CMK (cell line): Measurements from ENCODE around the gene ISOC2.
"Not testable (repeated sequence)": the region's sequence is repeated elsewhere in the genome, so short reads cannot be mapped to it uniquely, and the experiment has no call there.

ENCODE experiments used
- DNase-seq: peaks from one replicate; pipeline ENCODE4 v3.0.0-alpha.2; 2010; ENCODE audit warnings: low read depth

The ISOC2 gene

DNA sequence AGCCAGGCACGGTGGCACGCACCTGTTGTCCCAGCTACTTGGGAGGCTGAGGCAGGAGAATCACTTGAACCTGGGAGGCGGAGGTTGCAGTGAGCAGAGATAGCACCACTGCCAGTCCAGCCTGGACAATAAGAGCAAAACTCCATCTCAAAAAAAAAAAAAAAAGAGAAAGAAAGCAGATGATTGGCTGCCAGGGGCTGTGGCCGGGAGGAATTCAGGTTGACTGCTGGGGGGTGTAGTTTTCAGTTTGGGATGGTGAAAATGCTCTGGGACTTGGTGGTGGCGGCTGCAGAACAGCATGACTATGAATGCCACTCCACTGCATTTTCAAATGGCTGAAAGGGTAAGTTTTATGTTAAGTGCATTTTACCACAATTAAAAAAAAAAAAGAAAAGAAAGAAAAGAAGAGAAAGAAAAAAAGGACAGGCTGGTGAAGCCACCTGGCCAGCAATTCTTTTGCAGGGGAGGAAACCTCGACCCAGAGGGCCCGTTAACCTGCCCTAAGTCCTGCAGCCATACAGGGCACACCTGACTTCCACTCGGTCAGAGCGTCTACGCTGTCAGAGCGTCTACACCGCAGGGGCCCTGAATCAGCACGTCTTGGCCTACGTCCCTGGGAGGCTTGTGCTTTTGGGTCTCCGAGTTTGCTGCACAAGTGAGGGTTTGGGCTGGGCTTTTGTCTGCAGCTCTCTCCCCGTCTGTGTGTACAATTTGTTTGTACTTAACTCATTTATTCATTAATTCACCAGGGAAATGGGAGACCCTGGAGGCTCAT, 3.6 kb downstream of the ISOC2 start:
- no peak for DNase-seq

DNA sequence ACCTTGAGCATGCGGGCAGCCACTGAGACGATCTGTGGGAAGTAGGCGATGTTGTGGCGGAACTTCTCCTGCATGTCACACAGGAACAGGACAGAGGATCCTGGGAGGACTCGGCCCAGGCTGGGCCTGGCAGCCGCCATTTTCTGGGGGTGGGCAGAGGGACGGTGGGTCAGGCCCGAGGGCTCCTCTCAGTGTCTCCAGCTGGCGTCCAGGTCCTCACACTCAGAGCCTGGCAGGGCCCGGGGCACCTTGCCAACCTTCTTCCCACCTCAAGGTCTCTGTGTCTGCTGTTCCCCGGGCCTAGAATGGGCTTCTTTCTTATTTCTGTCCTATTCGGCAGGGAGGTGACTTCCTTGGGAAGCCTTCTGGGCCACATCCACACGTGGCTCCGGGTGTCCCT, 5.1 kb downstream of the ISOC2 start:
- DNase-seq: no peak

DNA sequence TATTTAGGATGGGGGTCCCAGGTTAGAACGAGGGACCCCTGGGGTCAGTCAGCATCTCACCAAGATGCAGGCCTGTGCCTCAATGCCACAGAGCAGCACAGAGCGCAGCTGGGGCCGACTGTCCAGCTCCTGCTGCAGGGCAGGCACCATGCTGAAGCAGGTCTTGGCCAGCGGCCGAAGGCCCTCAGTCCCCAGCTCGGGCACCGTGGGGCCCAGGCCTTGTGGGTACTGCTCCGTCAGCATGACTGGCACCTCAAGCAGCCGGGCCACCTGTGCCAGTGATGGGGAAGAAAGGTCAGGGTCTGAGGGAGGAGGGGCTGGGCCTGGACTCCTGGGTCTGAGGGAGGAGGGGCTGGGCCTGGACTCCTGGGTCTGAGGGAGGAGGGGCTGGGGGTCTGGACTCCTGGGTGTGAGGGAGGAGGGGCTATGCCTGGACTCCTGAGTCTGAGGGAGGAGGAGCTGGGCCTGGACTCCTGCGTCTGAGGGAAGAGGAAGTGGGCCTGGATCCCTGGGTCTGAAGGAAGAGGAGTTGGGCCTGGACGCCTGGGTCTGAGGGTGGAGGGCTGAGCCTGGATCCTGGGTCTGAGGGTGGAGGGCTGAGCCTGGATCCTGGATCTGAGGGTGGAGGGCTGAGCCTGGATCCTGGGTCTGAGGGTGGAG, 5.7 kb downstream of the ISOC2 start:
- no peak for DNase-seq

DNA sequence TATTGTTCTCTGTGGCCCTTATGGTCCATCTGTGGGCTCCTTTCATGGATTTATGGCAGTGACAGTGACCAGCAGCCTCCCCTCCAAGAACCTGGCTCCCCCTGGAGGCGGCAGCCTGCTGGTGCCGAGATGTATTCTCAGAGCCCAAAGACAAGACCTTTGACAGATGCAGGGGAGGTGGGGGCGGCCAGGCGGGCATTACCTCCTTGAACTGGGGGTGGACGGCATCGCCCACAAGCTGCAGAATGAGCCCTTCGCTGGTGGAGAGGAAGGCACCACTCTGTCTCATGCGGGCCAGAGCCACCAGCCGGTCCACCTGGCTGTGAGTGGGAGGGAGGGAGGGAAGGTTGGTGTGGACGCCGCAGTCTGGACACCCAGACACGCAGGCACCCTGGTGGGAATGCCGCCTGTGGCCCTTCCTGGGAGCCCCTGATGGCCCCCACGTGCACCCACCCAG, 6.6 kb downstream of the ISOC2 start:
- DNase-seq: no peak

DNA sequence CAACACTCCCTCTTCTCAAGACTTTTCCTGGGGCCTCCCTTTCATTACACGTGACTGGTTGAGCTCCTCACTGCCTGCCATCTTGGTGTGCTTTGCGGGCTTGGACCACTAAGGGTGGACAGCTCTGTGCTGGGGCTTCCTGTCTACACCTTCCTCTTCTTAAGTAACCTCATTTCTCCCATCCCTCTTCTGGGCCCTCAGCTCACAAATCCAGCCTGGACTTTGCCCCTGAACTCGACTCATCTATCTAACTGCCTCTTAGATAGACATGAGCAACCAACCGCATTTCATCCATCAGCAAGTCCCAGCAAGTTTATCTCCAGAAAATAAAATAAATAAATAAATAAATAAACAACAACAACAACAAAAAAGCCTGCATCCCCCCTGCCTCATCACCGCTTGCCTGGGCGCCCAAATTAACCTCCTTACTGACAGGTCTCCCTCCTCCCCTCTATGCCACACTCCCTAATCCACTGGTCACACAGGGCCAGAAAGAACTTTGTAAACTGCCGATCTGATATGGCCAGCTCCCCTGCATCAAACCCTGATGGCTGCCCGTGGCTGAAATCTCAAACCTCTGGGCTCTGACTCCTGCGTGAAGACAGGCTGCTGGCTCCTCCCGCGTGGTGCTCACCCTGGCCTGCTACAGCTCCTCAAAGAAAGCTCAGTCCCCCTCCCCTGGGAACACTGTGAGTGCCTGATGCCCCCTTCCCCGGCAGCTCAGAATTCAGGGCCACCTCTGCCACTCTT, 7.8 kb downstream of the ISOC2 start:
- no peak for DNase-seq

DNA sequence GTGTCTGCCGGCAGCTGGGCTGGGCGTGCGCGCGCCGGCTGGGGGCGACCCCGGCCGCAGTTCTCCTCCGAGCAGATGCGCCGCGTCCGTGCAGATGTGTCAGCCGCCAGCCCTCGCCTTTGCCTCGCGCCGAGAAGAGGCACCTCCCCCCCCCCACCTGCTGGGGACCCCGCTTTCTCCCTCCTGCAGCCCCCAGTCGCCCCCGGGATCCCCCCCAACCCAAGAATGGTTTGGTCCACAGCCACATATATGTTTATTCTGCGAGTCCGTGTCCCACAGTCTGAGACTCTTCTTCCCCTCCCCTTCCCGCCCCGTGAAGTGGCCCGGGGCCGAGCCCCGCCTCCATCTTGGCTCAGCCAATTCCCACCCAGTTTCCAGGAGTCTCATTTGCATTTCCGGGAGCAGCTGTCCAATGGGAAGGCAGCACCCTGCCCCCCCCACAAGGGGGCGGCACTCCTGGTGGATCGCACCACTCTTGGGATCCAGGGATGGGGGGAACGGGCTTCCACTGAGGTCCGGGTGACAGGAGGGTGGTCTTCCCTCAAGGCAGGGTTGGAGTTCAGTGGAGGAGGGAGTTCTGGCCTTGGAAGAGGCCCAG, 8.6 kb downstream of the ISOC2 start:
- no peak for DNase-seq

DNA sequence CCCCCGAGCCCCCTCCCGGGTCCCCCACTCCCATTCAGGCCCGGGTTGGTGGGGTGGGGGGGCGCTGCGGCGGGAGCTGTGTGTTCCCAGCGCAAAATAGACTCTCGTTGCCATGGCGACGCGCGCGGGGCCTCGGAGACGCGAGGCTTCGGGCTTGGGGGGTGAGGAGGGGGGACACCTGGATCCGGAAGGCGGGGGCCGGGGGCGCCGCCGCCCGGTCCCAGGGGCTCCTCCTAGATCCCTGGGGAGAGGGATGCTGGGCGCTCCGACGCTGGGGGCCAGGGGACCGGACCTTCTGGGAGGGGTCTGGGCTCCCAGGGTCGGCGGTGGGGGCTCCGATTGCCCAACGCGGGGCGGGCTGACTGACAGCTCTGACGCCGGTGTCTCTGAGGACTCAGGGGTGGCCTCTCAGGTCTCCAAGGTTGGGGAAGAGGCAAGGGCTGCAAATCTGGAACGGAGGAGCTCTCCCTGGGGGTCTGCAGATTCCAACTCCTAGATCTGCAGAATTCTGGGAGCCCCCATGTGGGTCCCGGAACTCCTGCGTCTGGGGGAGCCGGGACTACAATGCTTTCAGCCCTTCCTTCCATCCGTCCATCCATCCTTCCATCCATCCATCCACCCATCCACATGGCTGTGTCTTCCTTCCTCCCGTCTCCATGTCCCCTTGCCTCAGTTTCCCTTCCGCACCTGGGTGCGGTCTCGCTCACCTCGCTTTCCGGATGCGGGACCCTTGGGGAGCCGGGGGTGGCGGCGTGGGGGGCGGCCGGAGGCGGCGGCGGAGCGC, 9.3 kb downstream of the ISOC2 start:
- no peak for DNase-seq

DNA sequence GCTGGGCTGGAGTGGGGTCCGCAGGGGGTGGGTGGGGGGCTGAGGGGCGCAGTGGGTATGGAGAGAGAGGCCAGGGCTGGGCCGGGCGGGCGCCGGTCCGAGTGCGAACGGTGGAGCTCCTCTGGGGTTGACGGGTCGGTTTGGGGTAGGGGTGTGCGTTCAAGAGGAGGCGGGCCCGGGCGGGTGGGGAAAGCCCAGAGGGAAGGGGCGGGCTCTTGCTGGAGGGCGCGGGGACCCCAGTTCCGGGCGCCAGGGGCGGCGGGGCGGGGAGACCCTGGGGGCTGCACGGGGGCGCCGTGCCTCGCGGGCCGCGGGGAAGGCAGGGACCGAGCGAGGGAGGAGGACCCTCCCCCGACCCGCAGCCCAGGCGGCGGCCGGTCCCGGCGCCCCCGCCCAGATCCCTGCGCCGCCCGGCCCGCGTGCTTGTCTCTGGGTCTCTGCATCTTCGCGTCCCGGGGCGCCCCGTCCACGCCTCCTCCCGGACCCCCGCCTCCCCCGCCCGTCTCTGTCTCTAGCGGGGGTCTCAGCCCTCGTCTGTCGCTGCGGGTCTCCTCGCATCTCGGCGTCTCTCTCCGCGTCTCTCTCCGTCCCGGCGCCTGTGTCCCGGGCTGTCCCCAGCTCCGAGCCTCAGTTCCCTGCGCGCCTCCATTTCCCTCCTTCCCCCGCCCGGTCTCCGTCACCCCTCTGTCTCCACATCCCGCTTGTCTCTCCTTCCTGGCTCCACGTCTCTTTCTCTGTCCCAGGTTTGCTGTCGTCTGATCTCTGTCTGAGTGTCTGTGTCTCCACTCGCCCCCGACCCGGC, 10.1 kb downstream of the ISOC2 start:
- DNase-seq: no peak

DNA sequence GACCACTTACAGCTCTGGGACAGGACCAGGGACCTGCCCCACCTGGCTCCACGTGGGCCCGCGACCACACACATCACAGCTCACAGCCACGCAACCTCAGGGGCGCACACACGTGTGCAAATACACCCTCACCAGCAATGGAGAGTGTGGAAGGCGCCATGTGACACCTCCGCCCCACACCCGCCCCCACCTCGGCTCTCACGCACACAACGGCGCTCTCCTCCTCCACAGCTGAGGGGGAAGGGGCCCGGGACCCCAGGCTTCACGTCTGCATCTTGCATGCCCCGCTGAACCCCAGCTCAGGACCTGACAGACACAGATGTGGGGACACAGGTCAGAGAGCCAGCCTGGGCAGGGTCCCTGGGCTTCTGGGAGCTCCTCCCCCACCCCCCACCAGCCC, 12.0 kb downstream of the ISOC2 start:
- DNase-seq: no peak

DNA sequence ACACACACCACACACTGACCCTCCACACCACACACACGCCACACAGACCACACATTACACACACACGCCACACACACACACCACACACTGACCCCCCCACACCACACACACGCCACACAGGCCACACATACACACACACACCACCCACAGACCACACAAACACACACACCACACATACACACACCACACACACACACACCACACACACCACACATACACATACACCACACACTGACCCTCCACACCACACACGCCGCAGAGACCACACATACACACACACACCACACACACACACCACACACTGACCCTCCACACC, 13.3 kb downstream of the ISOC2 start:
- not testable (repeated sequence) for DNase-seq

DNA sequence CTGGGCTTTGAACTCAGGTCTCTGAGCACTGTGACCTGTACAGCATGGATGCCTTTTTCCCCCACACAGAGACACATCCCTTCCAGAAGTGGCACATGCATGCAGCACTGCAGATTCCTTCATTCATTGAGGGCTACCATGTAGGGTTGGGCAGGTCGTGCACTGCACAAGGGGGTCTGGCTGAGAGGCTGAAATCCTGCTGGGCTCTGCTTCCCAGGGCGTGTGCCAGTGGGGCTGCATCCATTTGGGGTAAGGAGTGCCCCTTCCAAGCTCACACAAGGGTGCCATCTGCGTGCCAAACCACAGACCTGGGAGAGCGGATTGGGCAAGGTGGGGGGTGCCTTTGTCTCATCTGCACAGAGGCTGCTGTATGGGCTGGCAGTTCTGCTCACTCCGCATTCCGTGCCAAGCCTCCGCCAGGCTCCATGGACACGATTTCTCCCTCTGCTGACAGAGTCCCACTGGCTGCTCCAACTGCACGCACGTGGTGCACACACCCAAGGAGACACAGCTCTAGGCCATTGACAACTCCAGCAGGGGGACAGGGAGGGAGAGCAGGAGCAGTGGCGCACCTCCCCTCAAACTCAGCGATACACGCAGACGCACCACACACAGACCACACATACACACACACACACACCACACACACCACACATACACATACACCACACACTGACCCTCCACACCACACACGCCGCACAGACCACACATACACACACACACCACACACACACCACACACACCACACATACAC, 13.8 kb downstream of the ISOC2 start:
- no peak for DNase-seq

DNA sequence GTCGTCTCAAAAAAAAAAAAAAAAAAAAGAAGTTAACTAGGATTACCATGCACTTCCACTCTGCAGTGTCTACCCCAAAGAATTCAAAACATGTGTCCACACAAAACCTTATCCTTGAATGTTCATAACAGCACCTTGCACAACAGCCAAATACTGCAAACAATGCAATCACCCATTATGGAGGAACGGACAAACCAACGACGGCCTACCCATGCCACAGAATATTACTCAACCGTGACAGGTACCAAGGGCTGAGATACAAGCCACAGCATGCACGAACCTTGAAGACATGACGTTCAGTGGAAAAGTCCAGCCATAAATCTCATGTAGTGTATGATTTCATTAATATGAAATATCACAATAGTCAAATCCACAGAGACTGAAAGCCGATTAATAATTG, 15.4 kb downstream of the ISOC2 start:
- no peak for DNase-seq

DNA sequence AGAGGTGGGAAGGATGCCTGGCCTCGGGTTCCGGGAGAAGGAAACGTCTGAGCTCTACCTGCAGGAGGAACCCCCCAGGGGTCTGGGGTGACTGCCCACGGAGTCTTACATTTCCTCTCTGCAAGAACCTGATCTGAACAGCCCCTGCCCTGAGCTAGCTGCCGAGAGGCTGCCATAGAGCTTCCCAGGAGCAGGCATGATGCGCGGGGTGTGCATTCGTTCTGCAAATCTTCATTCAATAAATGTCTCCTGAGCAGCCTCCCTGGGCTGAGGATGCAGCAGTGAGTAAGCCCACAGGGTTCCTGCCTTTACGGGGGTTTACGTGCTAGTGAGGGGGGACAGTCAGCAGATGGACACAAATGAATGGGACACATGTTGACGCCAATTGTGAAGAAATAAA, 16.8 kb downstream of the ISOC2 start:
- DNase-seq: no peak

DNA sequence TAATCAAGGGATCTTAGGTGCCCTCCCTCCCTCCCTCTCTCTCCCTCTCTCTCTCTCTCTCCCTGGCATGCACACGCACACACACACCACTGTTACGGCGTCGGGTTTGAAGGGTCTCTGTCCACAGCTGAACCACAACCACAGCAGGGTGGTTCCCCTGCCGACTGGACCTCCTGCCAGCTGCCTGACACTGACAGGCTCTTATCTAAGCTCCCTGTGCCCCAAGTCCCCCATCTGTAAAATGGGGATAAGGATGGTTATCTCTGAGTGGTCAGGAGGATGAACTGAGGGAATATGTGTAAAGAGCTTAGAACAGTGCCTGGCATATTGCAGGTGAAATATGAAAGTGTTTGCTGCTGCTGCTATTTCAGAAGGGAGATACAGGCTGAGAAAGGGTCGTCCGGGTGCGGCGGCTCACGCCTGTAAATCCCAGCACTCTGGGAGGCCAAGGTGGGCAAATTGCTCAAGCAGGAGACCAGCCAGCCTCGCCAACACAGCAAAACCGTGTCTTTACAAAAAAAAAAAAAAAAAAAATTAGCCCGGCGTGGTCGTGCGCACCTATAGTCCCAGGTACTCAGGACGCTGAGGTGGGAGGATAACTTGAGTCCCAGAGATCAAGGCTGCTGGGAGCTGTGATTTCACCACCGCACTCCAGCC, 17.5 kb downstream of the ISOC2 start:
- peak; percentile 78 for DNase-seq

DNA sequence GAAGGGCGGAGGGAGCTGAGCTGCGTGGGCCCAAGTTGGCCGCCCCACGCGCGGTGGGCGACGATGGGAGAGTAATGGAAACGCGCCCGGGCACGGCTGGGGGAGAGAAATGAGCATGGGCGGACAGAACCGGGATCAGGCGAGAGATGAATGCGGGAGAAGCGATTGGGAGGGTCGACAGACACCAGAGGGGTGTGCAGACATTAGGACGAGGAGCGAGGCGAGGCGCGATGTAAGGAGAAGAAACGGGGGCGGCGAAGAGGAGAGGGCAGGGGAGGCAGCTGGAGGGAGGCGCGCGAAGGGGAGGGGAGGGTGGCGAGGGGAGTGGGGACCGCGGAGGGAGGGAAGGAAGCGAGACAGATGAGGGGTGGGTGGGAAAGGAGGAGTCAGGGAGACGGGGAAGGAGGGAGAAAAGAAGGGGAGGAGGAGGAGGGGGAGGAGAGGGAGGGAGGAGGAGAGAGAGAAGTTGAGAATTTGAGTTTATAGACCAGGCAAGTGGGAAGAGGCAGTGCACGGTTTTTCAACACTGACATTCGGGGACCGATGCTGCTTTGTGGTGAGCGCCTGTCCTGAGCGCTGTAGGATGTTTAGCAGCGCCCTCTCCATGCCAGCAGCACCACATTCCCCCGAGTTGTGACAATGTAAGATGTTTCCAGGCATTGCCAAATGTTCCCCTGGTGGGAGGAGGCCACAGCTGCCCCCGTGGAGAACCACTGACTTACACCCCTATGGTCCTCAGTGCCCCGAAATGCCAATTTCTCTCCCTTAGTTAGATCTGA, 18.2 kb downstream of the ISOC2 start, which contains the start of gene SHISA7:
TSS of gene SHISA7 (minus strand) at position 256 of the 779 bp plus-strand sequence. CDS start 437 bp downstream, outside the sequence.
- no peak for DNase-seq

DNA sequence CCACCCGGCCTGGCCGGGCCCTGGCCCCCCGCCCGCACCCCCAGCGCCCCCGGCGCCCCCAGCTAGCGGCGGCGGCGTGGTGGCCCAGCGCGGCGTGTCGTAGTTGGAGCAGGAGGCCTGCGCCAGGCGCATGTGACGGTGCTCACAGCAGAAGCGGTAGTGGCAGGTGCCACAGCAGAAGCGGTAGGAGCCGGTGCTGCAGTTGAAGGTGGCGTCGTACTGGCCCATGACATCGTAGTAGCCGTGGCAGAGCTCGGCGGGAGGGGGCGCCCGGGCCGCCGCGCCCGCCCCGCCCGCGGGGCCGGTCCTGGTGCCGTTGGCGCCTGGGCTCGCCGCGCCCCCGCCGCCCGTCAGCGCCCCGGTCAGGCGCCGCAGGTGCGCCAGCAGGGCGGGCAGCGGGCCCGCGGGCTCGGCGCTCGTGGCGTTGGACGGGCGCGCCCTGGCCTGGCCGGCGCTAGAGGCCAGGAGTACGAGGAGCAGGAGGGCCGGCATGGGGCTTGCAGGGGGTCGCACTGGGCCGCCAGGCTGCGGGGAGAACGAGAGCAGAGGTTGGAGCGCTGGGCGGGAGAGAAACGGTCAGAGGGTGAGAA, 19.0 kb downstream of the ISOC2 start:
- no peak for DNase-seq

DNA sequence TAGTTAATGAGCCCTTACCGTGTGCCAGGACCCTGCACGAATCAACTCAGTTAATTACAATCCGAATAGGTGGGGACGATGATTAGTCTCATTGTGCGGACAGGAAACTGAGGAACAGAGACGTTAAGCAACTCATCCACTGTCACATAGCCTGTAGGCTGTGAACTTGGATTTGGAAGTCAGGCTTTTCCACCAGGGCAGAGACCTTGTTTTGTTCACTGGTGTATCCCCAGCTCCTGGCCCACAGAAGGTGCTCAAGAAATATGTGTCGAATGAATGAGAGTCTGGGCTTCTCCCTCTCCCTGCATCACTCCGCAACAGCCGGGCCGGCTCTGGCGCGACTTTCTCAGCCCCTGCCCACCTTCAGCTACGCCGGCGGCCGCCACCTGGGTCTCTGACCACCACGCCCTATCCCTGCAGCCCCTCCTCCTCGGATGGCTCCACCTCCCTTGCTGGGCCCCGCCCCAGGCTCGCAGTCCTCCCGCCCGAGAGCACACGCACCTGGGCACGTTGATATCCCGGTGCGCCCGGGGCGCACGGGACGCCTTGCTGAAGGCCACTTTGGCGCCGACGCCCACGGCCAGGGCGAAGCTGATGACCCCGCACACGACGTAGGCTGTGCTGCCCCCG, 19.6 kb downstream of the ISOC2 start:
- no peak for DNase-seq

DNA sequence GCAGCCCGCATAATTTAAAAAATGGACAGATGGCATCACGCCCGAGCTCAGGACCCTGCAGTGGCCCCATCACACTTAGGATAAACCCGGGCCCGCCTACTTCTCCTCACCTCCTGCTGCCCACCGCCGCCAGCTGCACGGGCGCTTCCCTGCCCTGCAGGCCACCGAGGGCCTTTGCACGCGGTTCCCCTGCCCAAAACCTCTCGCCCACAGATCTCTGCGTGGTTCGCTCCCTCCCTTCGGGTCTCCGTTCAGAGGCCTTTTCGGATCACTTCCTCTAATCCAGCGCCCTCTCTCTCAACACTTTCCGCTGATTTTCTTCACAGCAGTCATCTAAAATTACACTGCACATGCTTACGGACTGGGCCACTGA, 20.1 kb downstream of the ISOC2 start:
- DNase-seq: no peak
